D721Med (cell line): ENCODE results near the gene FHIP1B.
"Not testable (repeated sequence)": the region's sequence is repeated elsewhere in the genome, so short reads cannot be mapped to it uniquely, and the experiment has no call there.

Experiments
- DNase-seq: peaks from one replicate; pipeline ENCODE4 v3.0.0; 2011; ENCODE audit warnings: low spot score; ENCODE audit not compliant: insufficient read length
- FAIRE-seq: peaks from 2 replicates; lab custom pipeline; 2011; peaks lifted over from hg19 to GRCh38; lab: Jason Lieb, UNC
- CTCF ChIP-seq: IDR thresholded peaks from 2 replicates; pipeline ENCODE4 v1.5.1; 2012; ENCODE audit warnings: mild to moderate bottlenecking, control low read depth; ENCODE audit not compliant: insufficient read depth; ENCODE audit errors: missing control alignments

Gene FHIP1B

GRCh38 chr11:6234387-6235107 is at the start of gene FHIP1B:
Gene FHIP1B, minus strand, starts transcription at chr11:6234636. Its CDS starts 10,120 bp downstream, at chr11:6224516.
- FAIRE-seq (no peak), DNase-seq (no peak)
- TF ChIP-seq CTCF = no peak

- DNase-seq (no peak), FAIRE-seq (no peak)
- TF ChIP-seq CTCF = no peak
Observed at GRCh38 chr11:6283453-6284023, 49.1 kb upstream of the FHIP1B start.

GRCh38 chr11:6280809-6281208 is 46.4 kb upstream of the FHIP1B start:
- not testable (repeated sequence) for DNase-seq, FAIRE-seq

GRCh38 chr11:6273188-6273587 is 38.8 kb upstream of the FHIP1B start:
- FAIRE-seq = no peak
- TF ChIP-seq CTCF = no peak

GRCh38 chr11:6271598-6271997 is 37.2 kb upstream of the FHIP1B start:
- no peak for DNase-seq
- FAIRE-seq = no peak
- no peak for TF ChIP-seq CTCF

More at GRCh38 chr11:6273188-6273587, 38.8 kb upstream of the FHIP1B start:
- no peak for DNase-seq

- TF ChIP-seq CTCF = no peak
- FAIRE-seq (no peak), DNase-seq (no peak)
Observed at GRCh38 chr11:6270584-6271246, 36.3 kb upstream of the FHIP1B start.

- FAIRE-seq (no peak), DNase-seq (no peak)
- TF ChIP-seq CTCF = no peak
Observed at GRCh38 chr11:6269994-6270393, 35.6 kb upstream of the FHIP1B start.
